CD4-positive, CD25-positive, alpha-beta regulatory T cell (primary cell): ENCODE measurements around the gene ACACB. TPM values are rescaled to one million over a fixed set of nuclear protein-coding genes. Genes with fewer than 3 reads are reported as not detected.

Experiments used
- ATAC-seq, 2 donors: fragments of 150-1000 bp; cut with Tn5 transposase; one replicate each; pipeline ENCODE4 v1.10.0; 2021; ENCODE audit warnings: low read depth in 2 of 2, moderate number of reproducible peaks in 2 of 2, moderate library complexity in 1 of 2
- DNase-seq, 3 donors: peaks; one replicate each; pipeline versions ENCODE4 v3.0.0 to v3.0.0-alpha.2; 2012 to 2022; ENCODE audit warnings: mixed read lengths in 1 of 3
- H3K27ac ChIP-seq: one replicate; pipeline ENCODE4 v1.7.0; 2013; ENCODE audit warnings: mild to moderate bottlenecking, low read length; ENCODE audit not compliant: insufficient read depth, poor library complexity, severe bottlenecking
- H3K27me3 ChIP-seq: one replicate; pipeline ENCODE4 v1.7.0; 2013; ENCODE audit warnings: low read length; ENCODE audit not compliant: control insufficient read depth, insufficient read depth
- H3K36me3 ChIP-seq: one replicate; pipeline ENCODE4 v1.7.0; 2013; ENCODE audit warnings: mild to moderate bottlenecking, low read length, moderate library complexity; ENCODE audit not compliant: control insufficient read depth, insufficient read depth
- H3K4me1 ChIP-seq: 2 replicates; pipeline ENCODE4 v1.7.0; 2013; ENCODE audit warnings: mild to moderate bottlenecking, low read length; ENCODE audit not compliant: insufficient read depth, control insufficient read depth, poor library complexity, severe bottlenecking
- H3K4me3 ChIP-seq: one replicate; pipeline ENCODE4 v1.7.0; 2013; ENCODE audit warnings: low read depth, mild to moderate bottlenecking, low read length, moderate library complexity
- H3K9me3 ChIP-seq, 2 experiments: 1 replicate in 1 of 2; 2 replicates in 1 of 2; pipeline ENCODE4 v1.7.0; 2013; ENCODE audit warnings: low read length in 2 of 2, mild to moderate bottlenecking in 1 of 2, moderate library complexity in 1 of 2; ENCODE audit not compliant: control insufficient read depth in 2 of 2
- H3K27ac Mint-ChIP-seq, 3 donors: one replicate each; pipeline ENCODE4 v1.8.0; 2020 to 2022; ENCODE audit warnings: mild to moderate bottlenecking in 3 of 3, mixed read lengths in 3 of 3, moderate library complexity in 2 of 3
- H3K27me3 Mint-ChIP-seq: one replicate; pipeline ENCODE4 v1.8.0; 2022; ENCODE audit warnings: mild to moderate bottlenecking, mixed read lengths
- H3K36me3 Mint-ChIP-seq: one replicate; pipeline ENCODE4 v1.8.0; 2020; ENCODE audit warnings: mixed read lengths
- H3K4me1 Mint-ChIP-seq, 4 donors: one replicate each; pipeline ENCODE4 v1.8.0; 2020 to 2022; ENCODE audit warnings: mixed read lengths in 4 of 4, mild to moderate bottlenecking in 1 of 4
- H3K4me3 Mint-ChIP-seq, 4 donors: one replicate each; pipeline ENCODE4 v1.8.0; 2020 to 2022; ENCODE audit warnings: mild to moderate bottlenecking in 4 of 4, mixed read lengths in 4 of 4, moderate library complexity in 3 of 4
- H3K9me3 Mint-ChIP-seq, 7 donors: one replicate each; pipeline ENCODE4 v1.8.0; 2020 to 2022; ENCODE audit warnings: mixed read lengths in 7 of 7, mild to moderate bottlenecking in 3 of 7, moderate library complexity in 2 of 7
- polyA plus RNA-seq, 4 donors: library from polyadenylated mRNA; unstranded; fragments of 300-500 nt; fragmentation: Illumina TruSeq; gene quantifications; one replicate each; pipeline ENCODE4 v1.2.3, GENCODE V29; 2021
- total RNA-seq: library from RNA; stranded (reverse); gene quantifications from one replicate; pipeline ENCODE4 v1.2.3, GENCODE V29; 2022

The ACACB gene
- total and polyA plus RNA-seq, 5 donors from 2014 or later, result 0.47 to 23.5 (median 1.2) TPM

GRCh38 chr12:109209082-109209481, 92.7 kb downstream of the ACACB start:
- Histone ChIP-seq H3K9me3 (no peaks in the 10 kb centered on the region), H3K4me3 (no peak overlapping the region), H3K4me1 (no peaks in the 10 kb centered on the region), H3K36me3 (peaks cover 11% of the 10 kb centered on the region), H3K27ac (no peak overlapping the region), H3K27me3 (no peaks in the 10 kb centered on the region)
- peaks cover 13% of the 10 kb centered on the region for H3K36me3 Mint-ChIP-seq
- ATAC-seq, result no peak
- H3K27ac Mint-ChIP-seq, result no peak overlapping the region
- H3K27me3 Mint-ChIP-seq, result no peaks in the 10 kb centered on the region
- no peaks in the 10 kb centered on the region for H3K4me1 Mint-ChIP-seq
- no peak for DNase-seq
- no peak overlapping the region for H3K4me3 Mint-ChIP-seq
- no peaks in the 10 kb centered on the region for H3K9me3 Mint-ChIP-seq

GRCh38 chr12:109212460-109213115, 96.2 kb downstream of the ACACB start:
- Mint-ChIP-seq H3K27ac (no peak overlapping the region), H3K4me1 (no peaks in the 10 kb centered on the region)
- no peak for ATAC-seq

GRCh38 chr12:109214131-109214530, 97.7 kb downstream of the ACACB start:
- Histone ChIP-seq H3K36me3 (peaks cover 7% of the 10 kb centered on the region), H3K27me3 (no peaks in the 10 kb centered on the region), H3K4me1 (no peaks in the 10 kb centered on the region), H3K4me3 (no peak overlapping the region), H3K9me3 (no peaks in the 10 kb centered on the region), H3K27ac (no peak overlapping the region)
- no peaks in the 10 kb centered on the region for H3K9me3 Mint-ChIP-seq
- ATAC-seq (no peak), DNase-seq (no peak)
- H3K27ac Mint-ChIP-seq, result no peak overlapping the region
- H3K4me3 Mint-ChIP-seq, result no peak overlapping the region
- no peaks in the 10 kb centered on the region for H3K36me3 Mint-ChIP-seq
- no peaks in the 10 kb centered on the region for H3K27me3 Mint-ChIP-seq
- H3K4me1 Mint-ChIP-seq, result no peaks in the 10 kb centered on the region

More at GRCh38 chr12:109212460-109213115, 96.2 kb downstream of the ACACB start:
- no peaks in the 10 kb centered on the region for H3K27me3 ChIP-seq
- H3K36me3 Mint-ChIP-seq, result no peaks in the 10 kb centered on the region
- no peak for DNase-seq
- H3K4me3 Mint-ChIP-seq, result no peak overlapping the region
- H3K4me1 ChIP-seq, result no peaks in the 10 kb centered on the region
- no peaks in the 10 kb centered on the region for H3K27me3 Mint-ChIP-seq
- H3K9me3 ChIP-seq, result no peaks in the 10 kb centered on the region
- no peak overlapping the region for H3K4me3 ChIP-seq
- H3K36me3 ChIP-seq, result peaks cover 10% of the 10 kb centered on the region
- H3K27ac ChIP-seq, result no peak overlapping the region
- no peaks in the 10 kb centered on the region for H3K9me3 Mint-ChIP-seq

DNA sequence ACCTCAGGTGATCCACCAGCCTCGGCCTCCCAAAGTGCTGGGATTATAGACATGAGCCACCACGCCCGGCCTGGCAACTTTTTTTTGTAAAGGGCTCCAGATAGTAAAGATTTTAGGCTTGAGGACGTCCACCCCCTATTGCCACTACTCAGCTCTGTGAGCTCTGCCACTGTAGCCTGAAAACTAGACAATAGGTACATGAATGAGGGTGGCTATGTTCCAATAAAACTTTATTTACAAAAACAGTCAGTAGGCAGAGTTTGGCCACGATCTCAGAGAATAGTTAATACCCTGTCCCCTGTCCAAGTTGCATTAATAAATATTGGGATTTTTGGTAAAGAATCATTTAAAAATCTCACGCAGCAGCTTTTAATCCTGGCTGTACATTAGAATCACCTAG, 102.6 kb downstream of the ACACB start:
- no peaks in the 10 kb centered on the region for H3K27me3 ChIP-seq
- H3K9me3 Mint-ChIP-seq, result no peaks in the 10 kb centered on the region
- H3K27me3 Mint-ChIP-seq, result no peaks in the 10 kb centered on the region
- ATAC-seq (no peak), DNase-seq (no peak)
- H3K27ac ChIP-seq, result no peak overlapping the region
- no peak overlapping the region for H3K4me3 ChIP-seq
- no peak overlapping the region for H3K27ac Mint-ChIP-seq
- no peak overlapping the region for H3K4me3 Mint-ChIP-seq
- peaks cover 15% of the 10 kb centered on the region for H3K36me3 Mint-ChIP-seq
- H3K4me1 ChIP-seq, result no peaks in the 10 kb centered on the region
- no peaks in the 10 kb centered on the region for H3K9me3 ChIP-seq
- H3K36me3 ChIP-seq, result peaks cover 16% of the 10 kb centered on the region
- H3K4me1 Mint-ChIP-seq, result no peaks in the 10 kb centered on the region

DNA sequence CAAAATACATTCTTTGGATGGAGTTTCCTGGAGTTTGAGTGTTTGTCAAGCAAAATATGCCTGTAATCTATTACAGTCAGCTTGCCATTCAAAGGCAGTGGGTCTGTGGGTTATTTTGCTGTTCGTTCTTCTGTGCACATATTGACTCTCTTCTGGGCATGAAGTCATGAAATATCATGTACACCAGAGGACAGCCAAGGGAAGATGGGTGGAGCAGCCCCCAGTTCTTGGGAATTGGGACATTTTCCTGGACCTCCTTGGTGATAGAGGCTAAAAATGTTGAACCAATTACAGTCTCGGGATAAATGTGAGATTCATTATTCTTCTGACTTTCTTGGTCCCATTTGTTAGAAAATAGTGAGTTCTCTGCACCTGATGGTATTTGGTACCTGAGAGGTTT, 103.6 kb downstream of the ACACB start:
- no peaks in the 10 kb centered on the region for H3K27me3 Mint-ChIP-seq
- H3K4me3 Mint-ChIP-seq, result no peak overlapping the region
- no peaks in the 10 kb centered on the region for H3K9me3 Mint-ChIP-seq
- Histone ChIP-seq H3K36me3 (peaks cover 19% of the 10 kb centered on the region), H3K4me1 (no peaks in the 10 kb centered on the region), H3K9me3 (no peaks in the 10 kb centered on the region), H3K4me3 (no peak overlapping the region), H3K27me3 (no peaks in the 10 kb centered on the region), H3K27ac (no peak overlapping the region)
- H3K27ac Mint-ChIP-seq, result no peak overlapping the region
- H3K4me1 Mint-ChIP-seq, result no peaks in the 10 kb centered on the region
- DNase-seq, result no peak
- no peak for ATAC-seq
- H3K36me3 Mint-ChIP-seq, result peaks cover 22% of the 10 kb centered on the region

- Mint-ChIP-seq H3K27ac (no peak overlapping the region), H3K4me1 (no peaks in the 10 kb centered on the region), H3K27me3 (no peaks in the 10 kb centered on the region), H3K36me3 (peaks cover 22% of the 10 kb centered on the region), H3K4me3 (no peak overlapping the region), H3K9me3 (no peaks in the 10 kb centered on the region)
- Histone ChIP-seq H3K4me3 (no peak overlapping the region), H3K27me3 (no peaks in the 10 kb centered on the region), H3K27ac (no peak overlapping the region), H3K4me1 (no peaks in the 10 kb centered on the region), H3K36me3 (peaks cover 19% of the 10 kb centered on the region), H3K9me3 (no peaks in the 10 kb centered on the region)
- ATAC-seq, result no peak
- DNase-seq, result no peak
Measured at GRCh38 chr12:109221277-109221931, 105.0 kb downstream of the ACACB start.

GRCh38 chr12:109222062-109222461, 105.7 kb downstream of the ACACB start:
- Mint-ChIP-seq H3K36me3 (peaks cover 22% of the 10 kb centered on the region), H3K27ac (no peak overlapping the region), H3K9me3 (no peaks in the 10 kb centered on the region), H3K4me3 (no peak overlapping the region), H3K4me1 (no peaks in the 10 kb centered on the region), H3K27me3 (no peaks in the 10 kb centered on the region)
- H3K4me1 ChIP-seq, result no peaks in the 10 kb centered on the region
- H3K9me3 ChIP-seq, result no peaks in the 10 kb centered on the region
- H3K27ac ChIP-seq, result no peak overlapping the region
- no peaks in the 10 kb centered on the region for H3K27me3 ChIP-seq
- no peak for DNase-seq
- H3K36me3 ChIP-seq, result peaks cover 14% of the 10 kb centered on the region
- no peak for ATAC-seq
- no peak overlapping the region for H3K4me3 ChIP-seq

DNA sequence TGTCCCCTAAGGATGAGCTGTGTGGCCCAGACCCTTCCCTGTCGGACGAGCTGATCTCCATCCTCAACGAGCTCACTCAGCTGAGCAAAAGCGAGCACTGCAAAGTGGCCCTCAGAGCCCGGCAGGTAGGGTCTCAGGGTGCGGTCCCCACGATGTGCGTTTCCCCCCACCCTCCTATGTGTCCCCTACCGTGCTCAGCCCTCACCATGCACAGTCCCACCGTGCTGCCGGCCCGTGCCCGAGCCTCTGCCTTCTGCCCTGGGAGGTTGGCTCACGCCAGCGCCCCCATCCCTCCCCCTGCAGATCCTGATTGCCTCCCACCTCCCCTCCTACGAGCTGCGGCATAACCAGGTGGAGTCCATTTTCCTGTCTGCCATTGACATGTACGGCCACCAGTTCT, 106.1 kb downstream of the ACACB start:
- Histone ChIP-seq H3K4me3 (no peak overlapping the region), H3K27ac (no peak overlapping the region), H3K9me3 (no peaks in the 10 kb centered on the region), H3K4me1 (no peaks in the 10 kb centered on the region), H3K36me3 (peaks cover 14% of the 10 kb centered on the region), H3K27me3 (no peaks in the 10 kb centered on the region)
- no peaks in the 10 kb centered on the region for H3K27me3 Mint-ChIP-seq
- peaks cover 22% of the 10 kb centered on the region for H3K36me3 Mint-ChIP-seq
- no peak overlapping the region for H3K27ac Mint-ChIP-seq
- no peaks in the 10 kb centered on the region for H3K9me3 Mint-ChIP-seq
- ATAC-seq (no peak), DNase-seq (no peak)
- H3K4me3 Mint-ChIP-seq, result no peak overlapping the region
- H3K4me1 Mint-ChIP-seq, result no peaks in the 10 kb centered on the region
